ENCODE results near the gene GCLM.

DNA sequence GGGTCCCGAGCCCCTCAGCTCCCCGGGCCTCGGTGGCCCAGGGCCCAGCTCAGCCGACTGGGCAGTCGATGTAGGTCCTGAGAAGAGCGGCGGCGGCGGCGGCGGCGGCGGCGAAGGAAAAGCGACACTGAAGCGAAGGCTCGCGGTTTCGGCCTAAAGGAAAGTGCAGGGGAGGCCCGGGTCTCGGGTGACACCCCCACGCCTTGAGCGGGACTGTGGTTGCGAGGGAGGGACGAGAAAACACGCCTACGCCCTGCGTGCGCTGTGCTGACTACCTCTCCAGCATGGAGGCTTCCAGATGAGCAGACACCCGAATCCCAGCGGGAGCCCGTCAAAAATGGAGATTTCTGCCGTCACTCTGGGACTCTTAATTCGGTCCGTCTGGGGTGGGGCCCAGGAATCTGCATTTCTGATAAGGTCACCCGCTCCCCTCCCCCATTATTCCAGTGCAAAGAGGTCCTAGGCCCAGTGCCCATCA is 61.4 kb downstream of the GCLM start:
- TF ChIP-seq, protein P1, sequence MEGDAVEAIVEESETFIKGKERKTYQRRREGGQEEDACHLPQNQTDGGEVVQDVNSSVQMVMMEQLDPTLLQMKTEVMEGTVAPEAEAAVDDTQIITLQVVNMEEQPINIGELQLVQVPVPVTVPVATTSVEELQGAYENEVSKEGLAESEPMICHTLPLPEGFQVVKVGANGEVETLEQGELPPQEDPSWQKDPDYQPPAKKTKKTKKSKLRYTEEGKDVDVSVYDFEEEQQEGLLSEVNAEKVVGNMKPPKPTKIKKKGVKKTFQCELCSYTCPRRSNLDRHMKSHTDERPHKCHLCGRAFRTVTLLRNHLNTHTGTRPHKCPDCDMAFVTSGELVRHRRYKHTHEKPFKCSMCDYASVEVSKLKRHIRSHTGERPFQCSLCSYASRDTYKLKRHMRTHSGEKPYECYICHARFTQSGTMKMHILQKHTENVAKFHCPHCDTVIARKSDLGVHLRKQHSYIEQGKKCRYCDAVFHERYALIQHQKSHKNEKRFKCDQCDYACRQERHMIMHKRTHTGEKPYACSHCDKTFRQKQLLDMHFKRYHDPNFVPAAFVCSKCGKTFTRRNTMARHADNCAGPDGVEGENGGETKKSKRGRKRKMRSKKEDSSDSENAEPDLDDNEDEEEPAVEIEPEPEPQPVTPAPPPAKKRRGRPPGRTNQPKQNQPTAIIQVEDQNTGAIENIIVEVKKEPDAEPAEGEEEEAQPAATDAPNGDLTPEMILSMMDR (IDR thresholded peaks at IDR 0.05): no peak
- no peak for TF ChIP-seq EP300 (IDR thresholded peaks at IDR 0.05)
- no peak for TF ChIP-seq POLR2A (IDR thresholded peaks at IDR 0.05; ENCODE audit: low read depth)
- TF ChIP-seq POLR2AphosphoS5 (IDR thresholded peaks at IDR 0.05): peak in 1 of 2 donors; percentile 12

Data from esophagus muscularis mucosa (tissue), 4 donors.